ENCODE measurements around the gene MEF2B.

DNA sequence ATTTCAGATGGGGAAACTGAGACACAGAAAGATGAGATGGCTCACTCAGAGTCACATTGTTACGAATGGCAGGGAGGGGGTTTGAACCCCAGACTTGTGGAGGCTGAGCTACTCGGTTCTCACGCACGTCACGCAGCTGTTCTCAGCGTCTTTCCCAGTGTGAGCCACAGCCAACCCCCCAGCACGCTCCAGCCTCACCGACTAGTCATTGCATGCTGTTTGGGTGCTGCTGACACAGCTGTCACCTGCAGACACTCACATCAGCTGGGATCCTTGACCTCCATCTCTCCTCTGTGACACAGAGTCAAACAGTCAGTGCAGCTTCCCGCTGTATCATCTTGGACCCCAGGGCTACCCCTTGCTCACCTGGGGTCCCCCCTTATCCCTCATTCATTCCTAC lies 39.3 kb upstream of the MEF2B start:
- TF ChIP-seq HCFC1 (IDR thresholded peaks at IDR 0.05; ENCODE audit: low read length): no peak
- TF ChIP-seq POLR2A (IDR thresholded peaks at IDR 0.05; ENCODE audit: low read depth, low read length): no peak
